ENCODE data around the gene JUP.

JUP gene

DNA sequence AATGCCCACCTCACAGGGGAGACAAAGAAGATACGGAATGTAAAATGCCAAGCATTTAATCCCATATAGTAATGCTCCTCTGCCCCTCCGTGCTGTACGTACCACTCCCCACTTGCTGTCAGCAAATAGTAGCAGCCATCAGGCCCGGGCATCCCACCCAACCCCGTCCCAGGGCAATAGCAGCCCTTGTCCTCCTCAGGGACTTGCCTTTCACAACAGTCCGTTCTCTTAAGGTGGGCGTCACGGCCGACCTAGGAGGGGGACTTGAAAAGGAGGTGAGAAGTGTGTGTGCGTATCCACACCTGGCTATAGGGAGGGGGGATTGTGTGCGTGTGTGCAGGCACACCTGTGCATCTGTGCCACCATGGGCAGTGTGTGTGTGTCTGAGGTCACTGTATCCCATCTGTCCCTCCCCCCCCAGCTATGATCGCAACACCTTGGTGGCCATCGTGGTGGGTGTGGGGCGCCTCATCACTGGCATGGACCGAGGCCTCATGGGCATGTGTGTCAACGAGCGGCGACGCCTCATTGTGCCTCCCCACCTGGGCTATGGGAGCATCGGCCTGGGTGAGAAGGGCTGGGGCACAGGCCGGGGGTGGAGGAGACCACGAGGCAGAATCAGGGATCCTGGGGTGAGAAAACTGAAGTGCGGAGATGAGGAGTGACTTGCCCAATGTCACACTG is 30.3 kb upstream of the JUP start:
- H3K4me3 ChIP-seq (ENCODE audit: low read length): no peak overlapping the region
- no peak overlapping the region for H4K8ac ChIP-seq (ENCODE audit: low read depth, low read length)
- DNase-seq: no peak
- no peak overlapping the region for H2BK15ac ChIP-seq (replicated peaks; ENCODE audit: low read depth)
- peaks cover 28% of the 10 kb centered on the region for H3K79me2 ChIP-seq (ENCODE audit: control insufficient read depth, insufficient read depth, low read length)
- peaks cover 10% of the 10 kb centered on the region for H3K36me3 ChIP-seq (ENCODE audit: control insufficient read depth, insufficient read depth, low read length)
- no peak overlapping the region for H3K4ac ChIP-seq (ENCODE audit: low read depth, low read length)
- H3K27ac ChIP-seq (ENCODE audit: low read depth, low read length): no peak overlapping the region
- H3K56ac ChIP-seq (ENCODE audit: low read length): peak overlapping the region; percentile 25
- no peak overlapping the region for H2BK120ac ChIP-seq (ENCODE audit: low read depth, low read length)
- WGBS (ENCODE audit: extremely low coverage, insufficient coverage, low lambda C conversion rate): no CpG with 5 or more reads among the region's 23 CpGs
- H3K9ac ChIP-seq (ENCODE audit: low read length): no peak overlapping the region
- no peak overlapping the region for H3K23ac ChIP-seq (ENCODE audit: low read length)
- peaks cover 14% of the 10 kb centered on the region for H3K79me1 ChIP-seq (ENCODE audit: low read length)
- no peak overlapping the region for H3K18ac ChIP-seq (ENCODE audit: low read length)
- no peak overlapping the region for H3K4me2 ChIP-seq (ENCODE audit: low read length)
- H3K27me3 ChIP-seq (ENCODE audit: insufficient read depth, low read length, poor library complexity): no peaks in the 10 kb centered on the region
- H2BK5ac ChIP-seq (ENCODE audit: low read length): no peak overlapping the region
- H2AK5ac ChIP-seq (ENCODE audit: low read length): no peak overlapping the region
- peaks cover 6% of the 10 kb centered on the region for H3K4me1 ChIP-seq (ENCODE audit: control insufficient read depth, low read depth, low read length)
- H4K5ac ChIP-seq (ENCODE audit: low read length): no peak overlapping the region

DNA sequence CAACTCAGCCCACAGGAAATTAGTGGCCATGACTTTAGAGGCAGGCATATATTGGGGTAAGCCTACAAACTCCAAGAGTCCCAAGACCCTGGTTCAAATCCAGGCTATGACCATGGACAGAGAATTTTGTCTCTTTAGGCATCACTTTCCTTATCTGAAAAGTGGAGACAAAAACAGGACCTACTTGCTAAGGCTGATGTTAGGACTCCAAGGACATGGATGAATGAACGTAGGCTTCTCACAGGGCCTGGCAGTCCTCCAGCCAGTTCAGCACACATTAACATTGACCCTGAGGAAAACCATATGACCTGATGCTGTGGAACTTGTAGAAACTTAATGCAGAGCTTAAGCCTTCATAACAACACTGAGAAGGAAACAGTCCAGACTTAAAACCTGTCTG is 27.7 kb upstream of the JUP start:
- Histone ChIP-seq H3K79me2 (ENCODE audit: control insufficient read depth, insufficient read depth, low read length) (peaks cover 30% of the 10 kb centered on the region), H3K36me3 (ENCODE audit: control insufficient read depth, insufficient read depth, low read length) (peaks cover 8% of the 10 kb centered on the region), H3K4me1 (ENCODE audit: control insufficient read depth, low read depth, low read length) (peaks cover 6% of the 10 kb centered on the region), H2BK5ac (ENCODE audit: low read length) (no peak overlapping the region), H3K56ac (ENCODE audit: low read length) (peak overlapping the region; percentile 91), H3K4ac (ENCODE audit: low read depth, low read length) (no peak overlapping the region), H4K5ac (ENCODE audit: low read length) (no peak overlapping the region), H3K4me3 (ENCODE audit: low read length) (peak overlapping the region; percentile 7), H3K27me3 (ENCODE audit: insufficient read depth, low read length, poor library complexity) (no peaks in the 10 kb centered on the region), H3K4me2 (ENCODE audit: low read length) (peak overlapping the region; percentile 95), H2BK120ac (ENCODE audit: low read depth, low read length) (no peak overlapping the region), H3K23ac (ENCODE audit: low read length) (no peak overlapping the region), H3K9ac (ENCODE audit: low read length) (peak overlapping the region; percentile 89), H3K27ac (ENCODE audit: low read depth, low read length) (no peak overlapping the region), H2BK15ac (replicated peaks; ENCODE audit: low read depth) (no peak overlapping the region), H2AK5ac (ENCODE audit: low read length) (peak overlapping the region; percentile 31), H3K79me1 (ENCODE audit: low read length) (peaks cover 19% of the 10 kb centered on the region), H4K8ac (ENCODE audit: low read depth, low read length) (no peak overlapping the region), H3K18ac (ENCODE audit: low read length) (no peak overlapping the region)
- WGBS (ENCODE audit: extremely low coverage, insufficient coverage, low lambda C conversion rate): no CpG with 5 or more reads among the region's 1 CpG
- no peak for DNase-seq

DNA sequence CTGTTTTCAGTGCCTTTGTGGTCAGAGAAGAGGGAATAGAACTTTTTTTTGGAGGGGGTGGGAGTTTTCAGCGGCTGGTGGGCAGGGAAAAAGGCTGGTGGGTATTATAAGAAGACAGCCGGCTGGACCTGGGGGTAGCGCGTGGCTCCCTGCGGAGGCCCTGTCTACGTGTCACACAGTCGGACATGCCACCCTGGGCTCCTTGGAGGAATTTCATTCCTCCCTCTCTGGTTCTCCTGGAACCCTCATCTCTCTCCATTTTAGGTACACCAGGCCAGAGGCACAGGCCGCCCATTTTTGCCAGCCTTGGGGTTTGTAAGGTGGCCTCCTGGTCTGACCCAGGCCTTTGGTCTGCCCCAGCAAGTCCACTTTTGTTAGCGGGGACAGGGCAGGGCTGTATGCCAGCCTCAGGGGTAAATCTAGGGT is 27.2 kb upstream of the JUP start:
- no peak overlapping the region for H4K8ac ChIP-seq (ENCODE audit: low read depth, low read length)
- no peak overlapping the region for H2BK15ac ChIP-seq (replicated peaks; ENCODE audit: low read depth)
- DNase-seq: no peak
- peak overlapping the region; percentile 95 for H3K4me2 ChIP-seq (ENCODE audit: low read length)
- no peak overlapping the region for H3K27ac ChIP-seq (ENCODE audit: low read depth, low read length)
- H3K4ac ChIP-seq (ENCODE audit: low read depth, low read length): no peak overlapping the region
- peaks cover 30% of the 10 kb centered on the region for H3K79me2 ChIP-seq (ENCODE audit: control insufficient read depth, insufficient read depth, low read length)
- WGBS (ENCODE audit: extremely low coverage, insufficient coverage, low lambda C conversion rate): no CpG with 5 or more reads among the region's 9 CpGs
- H3K4me3 ChIP-seq (ENCODE audit: low read length): peak overlapping the region; percentile 74
- peak overlapping the region; percentile 36 for H2BK5ac ChIP-seq (ENCODE audit: low read length)
- H2AK5ac ChIP-seq (ENCODE audit: low read length): peak overlapping the region; percentile 75
- no peak overlapping the region for H3K23ac ChIP-seq (ENCODE audit: low read length)
- peaks cover 19% of the 10 kb centered on the region for H3K79me1 ChIP-seq (ENCODE audit: low read length)
- peaks cover 6% of the 10 kb centered on the region for H3K4me1 ChIP-seq (ENCODE audit: control insufficient read depth, low read depth, low read length)
- H3K18ac ChIP-seq (ENCODE audit: low read length): peak overlapping the region; percentile 70
- peak overlapping the region; percentile 89 for H3K9ac ChIP-seq (ENCODE audit: low read length)
- H4K5ac ChIP-seq (ENCODE audit: low read length): no peak overlapping the region
- H3K27me3 ChIP-seq (ENCODE audit: insufficient read depth, low read length, poor library complexity): no peaks in the 10 kb centered on the region
- peak overlapping the region; percentile 91 for H3K56ac ChIP-seq (ENCODE audit: low read length)
- peaks cover 8% of the 10 kb centered on the region for H3K36me3 ChIP-seq (ENCODE audit: control insufficient read depth, insufficient read depth, low read length)
- peak overlapping the region; percentile 1 for H2BK120ac ChIP-seq (ENCODE audit: low read depth, low read length)

DNA sequence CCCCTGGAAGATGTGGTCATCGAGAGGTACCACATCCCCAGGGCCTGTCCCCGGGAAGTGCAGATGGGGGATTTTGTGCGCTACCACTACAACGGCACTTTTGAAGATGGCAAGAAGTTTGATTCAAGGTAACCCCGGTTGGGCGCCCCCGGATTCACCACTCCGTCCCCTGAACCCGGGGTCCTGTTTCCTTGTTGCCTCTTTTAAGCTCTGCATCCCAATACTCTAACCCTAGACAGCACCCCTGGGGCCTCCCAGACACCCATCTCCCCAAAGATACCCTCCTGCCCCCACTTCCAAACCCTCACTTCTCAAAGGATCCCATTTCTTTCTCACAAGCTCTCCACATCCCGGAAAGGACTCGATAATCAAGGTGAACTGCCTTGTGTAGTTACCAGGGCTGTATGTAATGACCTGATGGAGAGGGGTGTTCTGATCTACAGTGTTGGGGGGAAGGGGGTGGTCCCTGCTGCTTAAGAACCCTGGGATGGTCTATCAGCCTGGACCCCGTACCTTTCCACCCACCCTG is 26.7 kb upstream of the JUP start:
- Histone ChIP-seq H3K23ac (ENCODE audit: low read length) (peak overlapping the region; percentile 73), H2BK15ac (replicated peaks; ENCODE audit: low read depth) (no peak overlapping the region), H3K79me2 (ENCODE audit: control insufficient read depth, insufficient read depth, low read length) (peaks cover 30% of the 10 kb centered on the region), H3K36me3 (ENCODE audit: control insufficient read depth, insufficient read depth, low read length) (peaks cover 7% of the 10 kb centered on the region), H3K4me1 (ENCODE audit: control insufficient read depth, low read depth, low read length) (peaks cover 6% of the 10 kb centered on the region), H2AK5ac (ENCODE audit: low read length) (peak overlapping the region; percentile 75), H3K9ac (ENCODE audit: low read length) (peak overlapping the region; percentile 89), H4K5ac (ENCODE audit: low read length) (no peak overlapping the region), H3K27me3 (ENCODE audit: insufficient read depth, low read length, poor library complexity) (no peaks in the 10 kb centered on the region), H4K8ac (ENCODE audit: low read depth, low read length) (no peak overlapping the region), H2BK5ac (ENCODE audit: low read length) (peak overlapping the region; percentile 65), H3K4ac (ENCODE audit: low read depth, low read length) (peak overlapping the region; percentile 60), H3K18ac (ENCODE audit: low read length) (peak overlapping the region; percentile 93), H3K4me2 (ENCODE audit: low read length) (peak overlapping the region; percentile 95), H3K56ac (ENCODE audit: low read length) (peak overlapping the region; percentile 91), H3K4me3 (ENCODE audit: low read length) (peak overlapping the region; percentile 74), H3K79me1 (ENCODE audit: low read length) (peaks cover 19% of the 10 kb centered on the region), H3K27ac (ENCODE audit: low read depth, low read length) (peak overlapping the region; percentile 95), H2BK120ac (ENCODE audit: low read depth, low read length) (peak overlapping the region; percentile 78)
- no peak for DNase-seq
- no CpG with 5 or more reads among the region's 12 CpGs for WGBS (ENCODE audit: extremely low coverage, insufficient coverage, low lambda C conversion rate)

DNA sequence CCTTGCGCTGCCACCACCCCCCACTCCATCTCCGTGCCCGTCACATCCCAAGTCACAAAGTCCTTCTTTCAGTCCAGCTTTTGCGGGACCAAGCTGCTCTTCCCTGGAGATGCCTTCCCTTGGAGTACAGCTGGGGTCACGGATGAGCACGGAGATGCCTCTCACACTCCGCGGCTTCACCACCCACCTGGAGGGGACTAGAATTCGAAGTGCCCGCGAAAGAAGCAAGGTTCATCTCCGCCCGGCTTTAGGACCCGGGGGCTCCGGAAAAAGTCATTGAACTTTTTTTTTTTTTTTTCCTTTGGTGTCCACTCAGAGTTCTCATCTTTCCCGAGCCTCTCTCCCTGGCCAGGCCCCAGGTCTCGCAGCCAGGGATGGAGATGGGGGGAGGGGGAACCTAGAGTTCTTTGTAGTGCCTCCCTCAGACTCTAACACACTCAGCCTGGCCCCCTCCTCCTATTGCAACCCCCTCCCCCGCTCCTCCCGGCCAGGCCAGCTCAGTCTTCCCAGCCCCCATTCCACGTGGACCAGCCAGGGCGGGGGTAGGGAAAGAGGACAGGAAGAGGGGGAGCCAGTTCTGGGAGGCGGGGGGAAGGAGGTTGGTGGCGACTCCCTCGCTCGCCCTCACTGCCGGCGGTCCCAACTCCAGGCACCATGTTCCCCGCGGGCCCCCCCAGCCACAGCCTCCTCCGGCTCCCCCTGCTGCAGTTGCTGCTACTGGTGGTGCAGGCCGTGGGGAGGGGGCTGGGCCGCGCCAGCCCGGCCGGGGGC is 26.1 kb upstream of the JUP start, which contains the start of gene FKBP10:
Gene FKBP10, plus strand, starts transcription at position 624 of the 771 bp plus-strand sequence. Its CDS starts 31 bp downstream, at position 655.
- H3K4me2 ChIP-seq (ENCODE audit: low read length): peak within 1 kb of the TSS; percentile 95
- peak; percentile 98 for DNase-seq
- H2AK5ac ChIP-seq (ENCODE audit: low read length): peak within 1 kb of the TSS; percentile 75
- peak within 1 kb of the TSS; percentile 60 for H3K4ac ChIP-seq (ENCODE audit: low read depth, low read length)
- no peak within 1 kb of the TSS for H4K5ac ChIP-seq (ENCODE audit: low read length)
- no peak within 1 kb of the TSS for H2BK15ac ChIP-seq (replicated peaks; ENCODE audit: low read depth)
- H3K18ac ChIP-seq (ENCODE audit: low read length): peak within 1 kb of the TSS; percentile 96
- peak within 1 kb of the TSS; percentile 91 for H3K56ac ChIP-seq (ENCODE audit: low read length)
- peak within 1 kb of the TSS; percentile 74 for H3K4me3 ChIP-seq (ENCODE audit: low read length)
- peaks cover 19% of the 10 kb centered on the region for H3K79me1 ChIP-seq (ENCODE audit: low read length)
- H3K4me1 ChIP-seq (ENCODE audit: control insufficient read depth, low read depth, low read length): peaks cover 6% of the 10 kb centered on the region
- peaks cover 3% of the 10 kb centered on the region for H3K36me3 ChIP-seq (ENCODE audit: control insufficient read depth, insufficient read depth, low read length)
- H3K79me2 ChIP-seq (ENCODE audit: control insufficient read depth, insufficient read depth, low read length): peaks cover 30% of the 10 kb centered on the region
- H2BK120ac ChIP-seq (ENCODE audit: low read depth, low read length): peak within 1 kb of the TSS; percentile 78
- peak within 1 kb of the TSS; percentile 89 for H3K9ac ChIP-seq (ENCODE audit: low read length)
- H3K23ac ChIP-seq (ENCODE audit: low read length): peak within 1 kb of the TSS; percentile 86
- WGBS (ENCODE audit: extremely low coverage, insufficient coverage, low lambda C conversion rate): no CpG with 5 or more reads among the region's 35 CpGs
- H4K8ac ChIP-seq (ENCODE audit: low read depth, low read length): peak within 1 kb of the TSS; percentile 28
- no peaks in the 10 kb centered on the region for H3K27me3 ChIP-seq (ENCODE audit: insufficient read depth, low read length, poor library complexity)
- peak within 1 kb of the TSS; percentile 65 for H2BK5ac ChIP-seq (ENCODE audit: low read length)
- H3K27ac ChIP-seq (ENCODE audit: low read depth, low read length): peak within 1 kb of the TSS; percentile 95

All from mesendoderm (in vitro differentiated cells).